Adrenal gland (tissue), 12 donors: Measurements from ENCODE around the gene RAB25. TPM values are rescaled to one million over a fixed set of nuclear protein-coding genes. Genes with fewer than 3 reads are reported as not detected.
A peak's percentile ranks its signal among the peaks of the same experiment; 100 is the strongest.
"Not testable (repeated sequence)": the region's sequence is repeated elsewhere in the genome, so short reads cannot be mapped to it uniquely, and the experiment has no call there.

Experiments
- DNase-seq, 7 donors: peaks; one replicate each; pipeline ENCODE4 v3.0.0-alpha.2; 2019 to 2020
- H3K27ac ChIP-seq, 5 donors: fragments of 200-600 bp; sonication (generic) in 4 of 5; 1 replicate in 3 of 5; 2 replicates in 2 of 5; pipeline versions ENCODE4 v1.5.1 to v1.8.0; 2016 to 2020; ENCODE audit warnings: mild to moderate bottlenecking in 1 of 5
- H3K27me3 ChIP-seq: fragments of 200-600 bp; 2 replicates; pipeline ENCODE4 v1.8.0; 2021
- H3K36me3 ChIP-seq, 2 donors: fragments of 200-600 bp; replicated peaks in 1 of 2; 1 replicate in 1 of 2; 2 replicates in 1 of 2; pipeline versions ENCODE4 v1.5.1 to v1.8.0; 2018 to 2022
- H3K4me1 ChIP-seq, 2 donors: fragments of 200-600 bp; replicated peaks in 1 of 2; 1 replicate in 1 of 2; 2 replicates in 1 of 2; pipeline versions ENCODE4 v1.5.1 to v1.8.0; 2018 to 2021
- H3K4me3 ChIP-seq, 4 donors: fragments of 200-600 bp; sonication (generic) in 3 of 4; one replicate each; pipeline ENCODE4 v1.5.1; 2016 to 2018
- H3K9me3 ChIP-seq, 3 donors: fragments of 200-600 bp; sonication (generic) in 1 of 3; replicated peaks in 1 of 3; 1 replicate in 2 of 3; 2 replicates in 1 of 3; pipeline versions ENCODE4 v1.5.1 to v1.8.0; 2016 to 2021
- CTCF ChIP-seq, 6 experiments: fragments of 450-650 bp in 4 of 6; fragments of 200-600 bp in 2 of 6; sonication (generic) in 1 of 6; IDR thresholded peaks; 1 replicate in 5 of 6; 2 replicates in 1 of 6; pipeline versions ENCODE4 v1.5.1 to v1.8.0; 2016 to 2021; ENCODE audit warnings: antibody characterized with exemption in 6 of 6, mild to moderate bottlenecking in 2 of 6, moderate library complexity in 1 of 6
- POLR2A ChIP-seq, 2 donors: fragments of 450-650 bp; IDR thresholded peaks; one replicate each; pipeline ENCODE4 v1.6.1; 2017; ENCODE audit warnings: antibody characterized with exemption in 2 of 2, mild to moderate bottlenecking in 2 of 2, moderate library complexity in 1 of 2
- WGBS, 4 donors: extraction: QIAGEN DNeasy Blood & Tissue Kit in 2 of 4; methylation state at CpG; one replicate each; pipeline versions ENCODE4 v1.1.5 to v1.1.7; 2013 to 2017; 5-methylcytosine and 5-hydroxymethylcytosine counted together
- intact Hi-C, 2 donors: fragments of 100-400 bp; cut with DNase I; formaldehyde crosslinking; loops; one replicate each; pipeline versions ENCODE4 v1.14.1 to v1.15.0; 2022 to 2023
- polyA plus RNA-seq, 3 donors: library from polyadenylated mRNA; stranded (reverse); fragments of 200-250 nt in 2 of 3; fragments of 350-450 nt in 1 of 3; fragmentation: Illumina TruSeq in 1 of 3; extraction: RNeasy Lipid Tissue Mini Kit (QIAGEN cat#74804) in 1 of 3; gene quantifications; one replicate each; pipeline ENCODE4 v1.2.3, GENCODE V29; 2013 to 2014
- total RNA-seq, 9 donors: library from RNA; depleted of rRNA in 4 of 9; stranded (reverse); fragments of >200 nt in 4 of 9; fragments of 120-200 nt in 1 of 9; fragmentation: NEBNext Ultra II Directional in 1 of 9; extraction: Animal tissue kit (Norgen Biotek cat#: 25700) in 1 of 9; gene quantifications; one replicate each; pipeline versions ENCODE4 v1.1.0 to v1.2.4, GENCODE V29; 2013 to 2023
- donor health status: healthy with polysubstance abuse.
- donor health status: Bipolar disorder and iron deficiency.
- donor health status: DM: yes; HTN: yes; CAD: no.
- donor health status: DM: no; HTN: no; CAD: no.
- donor health status: DM: no; HTN: no; CAD: no.
- donor health status: DM: yes; HTN: yes; CAD: no.

RAB25 gene
- total and polyA plus RNA-seq, 12 donors = 0.17 to 0.48 (median 0.38) TPM; not detected in 9

- Histone ChIP-seq H3K27ac (no peak overlapping the region), H3K4me3 (no peak overlapping the region), H3K27me3 (no peaks in the 10 kb centered on the region), H3K36me3 (no peaks in the 10 kb centered on the region), H3K4me1 (peaks cover 3 to 8% of the 10 kb centered on the region in 2 donors), H3K9me3 (no peaks in the 10 kb centered on the region)
- TF ChIP-seq CTCF (IDR thresholded peaks at IDR 0.05) = no peak
- TF ChIP-seq POLR2A (IDR thresholded peaks at IDR 0.05) = no peak
- WGBS, 4 donors = 70 to 79% (median 76%) methylated on average over 3 to 5 of the region's 5 CpGs
- intact Hi-C loops = no loop called here
- DNase-seq = no peak
Measured at GRCh38 chr1:156024801-156025200, 36.2 kb upstream of the RAB25 start.

GRCh38 chr1:156025876-156026275 lies 35.1 kb upstream of the RAB25 start:
- Histone ChIP-seq H3K4me3 (no peak overlapping the region), H3K27me3 (no peaks in the 10 kb centered on the region), H3K36me3 (no peaks in the 10 kb centered on the region), H3K9me3 (no peaks in the 10 kb centered on the region), H3K4me1 (peaks cover 0 to 4% of the 10 kb centered on the region in 2 donors), H3K27ac (no peak overlapping the region)
- 8 to 16% (median 10%) methylated on average over 9 of the region's 9 CpGs for WGBS, 4 donors
- intact Hi-C loops = no loop called here
- DNase-seq = peak in 6 of 7 donors; percentile 48 to 72 (median 66)
- TF ChIP-seq CTCF (IDR thresholded peaks at IDR 0.05) (peak; percentile 35 to 75 (median 52)), POLR2A (IDR thresholded peaks at IDR 0.05) (no peak)

- Histone ChIP-seq H3K27me3 (no peaks in the 10 kb centered on the region), H3K9me3 (no peaks in the 10 kb centered on the region), H3K4me1 (no peaks in the 10 kb centered on the region), H3K36me3 (no peaks in the 10 kb centered on the region), H3K4me3 (no peak overlapping the region), H3K27ac (no peak overlapping the region)
- TF ChIP-seq CTCF (IDR thresholded peaks at IDR 0.05) (no peak), POLR2A (IDR thresholded peaks at IDR 0.05) (no peak)
- intact Hi-C loops = no loop called here
- WGBS, 4 donors = 83 to 90% (median 87%) methylated on average over 4 of the region's 4 CpGs
- no peak for DNase-seq
Measured at GRCh38 chr1:156026588-156026987, 34.4 kb upstream of the RAB25 start.

GRCh38 chr1:156033011-156033410 lies 27.9 kb upstream of the RAB25 start:
- H3K27ac ChIP-seq = no peak overlapping the region
- H3K9me3 ChIP-seq = no peaks in the 10 kb centered on the region
- no peak overlapping the region for H3K4me3 ChIP-seq
- peaks cover 0 to 14% of the 10 kb centered on the region in 2 donors for H3K36me3 ChIP-seq
- WGBS, 4 donors = 54 to 63% (median 56%) methylated on average over 6 of the region's 6 CpGs
- intact Hi-C loops = no loop called here
- TF ChIP-seq POLR2A (IDR thresholded peaks at IDR 0.05) (no peak), CTCF (IDR thresholded peaks at IDR 0.05) (no peak)
- H3K4me1 ChIP-seq = no peaks in the 10 kb centered on the region
- H3K27me3 ChIP-seq = no peaks in the 10 kb centered on the region
- DNase-seq = no peak

- H3K4me3 ChIP-seq, H3K9me3 ChIP-seq, DNase-seq, intact Hi-C loops, H3K27me3 ChIP-seq, H3K27ac ChIP-seq, H3K4me1 ChIP-seq: not testable (repeated sequence)
- peaks cover 0 to 22% of the 10 kb centered on the region in 2 donors for H3K36me3 ChIP-seq
- WGBS, 4 donors = 90 to 94% (median 91%) methylated on average over 4 of the region's 4 CpGs
Measured at GRCh38 chr1:156034991-156035390, 26.0 kb upstream of the RAB25 start.
